OCI-M1 (cell line): ENCODE results near the gene BDKRB1.

Experiments
- DNase-seq: peaks from one replicate; lab custom pipeline; 2025; lab: John Stamatoyannopoulos, UW

BDKRB1 gene

DNA sequence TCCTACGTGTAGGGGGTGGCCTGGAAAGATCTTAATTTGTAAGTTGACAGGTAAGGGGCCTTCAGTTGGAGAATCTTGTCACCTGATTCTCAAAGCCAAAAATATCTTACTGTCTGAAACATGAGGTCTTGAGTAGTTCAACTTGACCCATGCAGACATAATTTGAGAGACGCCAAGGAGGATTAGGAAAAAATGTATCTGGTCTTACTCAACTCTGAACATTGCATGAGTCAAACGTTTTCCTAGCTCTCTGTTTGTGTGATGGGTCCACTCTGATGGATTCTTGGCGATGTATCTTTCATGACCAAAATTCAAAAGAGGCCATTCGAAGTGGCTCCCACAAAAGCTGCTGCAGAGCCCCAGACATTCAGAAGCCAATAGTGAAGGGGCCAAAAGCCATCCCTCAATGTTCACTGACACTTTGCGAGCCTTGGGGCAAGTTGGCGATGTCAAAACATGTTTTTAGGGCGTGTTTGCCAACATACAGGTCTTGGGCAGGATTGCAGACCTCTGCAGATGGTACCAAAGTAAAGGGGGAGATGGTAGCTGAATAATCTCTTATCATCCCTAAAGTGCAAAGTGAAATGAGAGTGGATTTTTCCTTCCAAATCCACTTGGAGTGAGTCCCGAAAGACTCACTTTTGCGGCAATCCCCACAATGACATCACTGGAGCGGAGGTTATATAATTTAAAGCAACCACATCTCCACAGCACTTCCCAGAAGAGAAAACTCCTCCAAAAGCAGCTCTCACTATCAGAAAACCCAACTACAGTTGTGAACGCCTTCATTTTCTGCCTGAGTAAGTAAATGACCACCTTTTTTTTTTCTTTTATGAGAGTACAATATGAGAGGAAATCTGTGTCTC is at the start of gene BDKRB1:
Gene BDKRB1, plus strand, starts transcription at position 710 of the 866 bp plus-strand sequence. CDS start 7,473 bp downstream, outside the sequence.
- no peak for DNase-seq

DNA sequence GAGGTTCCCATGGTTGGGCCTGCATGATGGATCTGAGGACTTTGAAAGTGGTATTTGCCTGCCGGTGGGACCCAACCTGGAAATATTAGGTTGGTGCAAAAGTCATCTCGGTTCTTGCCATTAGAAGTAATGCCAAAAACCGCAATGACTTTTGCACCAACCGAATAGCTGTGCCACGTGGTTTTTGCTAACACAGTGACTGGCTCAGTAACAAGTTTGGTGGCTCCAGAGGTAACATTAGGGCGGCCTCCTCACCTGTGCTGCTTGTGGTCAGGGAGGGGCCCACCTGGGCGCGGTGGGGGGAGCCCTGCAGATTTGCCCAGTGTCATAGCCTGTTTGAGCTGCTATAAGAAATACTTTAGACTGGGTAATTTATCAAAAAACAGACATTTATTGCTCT is 49.5 kb upstream of the BDKRB1 start:
- peak; percentile 3 for DNase-seq

GRCh38 chr14:96207686-96208085 is 48.3 kb upstream of the BDKRB1 start:
- DNase-seq: no peak

- no peak for DNase-seq
These were observed 47.3 kb upstream of the BDKRB1 start for GRCh38 chr14:96208739-96209138.

DNA sequence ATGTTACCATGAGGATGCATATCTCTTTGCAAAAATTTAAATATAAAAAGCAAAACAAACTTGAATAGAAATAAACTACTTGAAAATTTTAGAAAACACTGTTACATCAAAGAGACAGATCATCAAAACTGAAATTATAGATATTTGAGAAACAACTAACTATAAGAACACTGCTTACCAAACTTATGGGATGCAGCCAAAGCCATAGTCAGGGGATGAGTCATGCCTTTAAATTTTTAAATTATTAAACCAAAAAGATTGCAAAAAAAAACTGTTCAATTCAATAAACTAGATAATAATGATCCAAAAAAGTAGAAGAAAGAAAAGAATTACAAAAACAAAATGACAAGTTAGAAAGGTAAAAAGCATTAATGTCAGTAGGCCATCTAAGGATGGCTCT is 43.9 kb upstream of the BDKRB1 start:
- no peak for DNase-seq

- DNase-seq: no peak
These were observed 43.1 kb upstream of the BDKRB1 start for GRCh38 chr14:96212896-96213295.

DNA sequence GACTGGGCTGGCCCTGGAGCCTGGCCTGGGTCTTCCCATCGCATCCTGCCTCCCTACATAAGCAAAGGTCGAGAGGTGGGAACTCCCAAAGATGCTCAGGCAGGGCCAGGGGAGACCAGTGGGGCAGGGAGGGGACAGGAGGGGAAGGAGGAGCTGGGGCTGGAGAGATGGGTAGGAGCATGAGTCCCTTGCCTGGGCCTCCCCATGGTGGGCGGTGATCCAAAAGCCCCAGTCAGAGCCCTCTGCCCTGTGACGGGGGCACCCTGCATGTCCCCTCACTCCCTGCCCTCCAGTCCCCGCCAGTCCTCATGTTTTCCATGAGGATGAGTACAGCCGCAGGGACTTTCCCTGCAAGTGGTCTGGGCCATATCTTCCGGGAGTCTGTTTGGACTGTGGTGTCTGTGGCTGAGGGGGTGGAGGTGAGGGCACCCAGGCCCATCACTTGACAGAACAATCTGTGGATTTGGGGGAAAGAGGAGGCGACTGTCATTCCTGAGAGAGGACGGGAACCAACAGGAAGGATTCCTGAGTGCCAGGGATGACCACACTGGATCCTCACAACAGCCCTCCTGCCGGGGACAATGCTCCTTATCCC is 42.0 kb upstream of the BDKRB1 start:
- no peak for DNase-seq

- no peak for DNase-seq
These were observed 41.2 kb upstream of the BDKRB1 start for GRCh38 chr14:96214793-96215192.

DNA sequence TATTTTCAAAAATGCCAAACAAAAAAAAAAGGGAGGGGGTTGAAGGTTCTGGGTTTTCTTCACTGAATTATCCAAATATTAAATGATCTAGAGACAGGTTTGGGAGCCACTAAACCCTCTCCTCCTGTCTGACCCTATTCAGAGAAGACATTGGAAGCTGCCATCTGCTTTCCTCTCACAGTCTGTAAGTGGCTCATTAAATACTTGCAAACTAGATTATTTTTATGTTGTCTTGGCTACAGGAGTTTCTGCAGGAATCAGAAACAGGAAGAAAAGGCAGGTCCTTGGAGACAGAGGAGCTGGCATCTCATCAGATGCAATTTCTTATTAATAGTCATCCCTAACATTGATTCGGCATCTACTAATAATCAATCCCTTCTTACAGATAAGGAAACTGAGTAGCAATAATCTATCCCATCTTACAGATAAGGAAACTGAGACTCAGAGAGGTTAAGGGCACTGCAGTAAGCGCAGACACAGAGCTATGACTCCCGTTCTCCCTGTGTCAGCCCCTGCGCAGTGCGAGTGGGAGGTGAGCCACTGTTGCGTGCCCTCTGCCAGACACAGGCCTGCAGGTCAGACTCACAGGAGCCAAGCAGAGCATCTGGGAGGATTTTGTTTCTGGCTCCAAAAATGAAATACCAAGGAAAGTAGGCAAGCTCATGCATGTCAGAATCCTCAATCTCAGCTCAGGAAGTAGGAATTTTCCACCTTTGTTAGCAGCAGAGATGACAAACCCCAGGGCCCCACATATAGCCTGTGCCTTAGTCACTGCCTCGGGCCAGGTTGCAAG is 40.4 kb upstream of the BDKRB1 start:
- no peak for DNase-seq

DNA sequence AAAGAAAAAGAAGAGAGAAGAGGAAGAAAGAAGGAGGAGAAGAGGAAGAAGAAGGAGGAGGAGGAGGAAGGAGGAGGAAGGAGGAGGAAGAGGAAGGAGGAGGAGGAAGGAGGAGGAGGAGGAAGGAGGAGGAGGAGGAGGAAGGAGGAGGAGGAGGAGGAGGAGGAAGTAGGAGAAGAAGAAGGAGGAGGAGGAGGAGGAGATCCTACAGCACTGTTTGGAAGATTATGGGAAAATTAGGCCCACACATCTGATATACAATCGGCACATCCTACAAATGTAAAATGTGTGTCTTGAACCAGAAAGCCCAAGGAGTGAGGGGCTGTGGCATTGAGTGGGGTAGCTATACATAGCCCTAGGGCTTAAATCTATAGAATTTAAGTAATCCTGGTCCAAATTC is 39.4 kb upstream of the BDKRB1 start:
- DNase-seq: no peak

DNA sequence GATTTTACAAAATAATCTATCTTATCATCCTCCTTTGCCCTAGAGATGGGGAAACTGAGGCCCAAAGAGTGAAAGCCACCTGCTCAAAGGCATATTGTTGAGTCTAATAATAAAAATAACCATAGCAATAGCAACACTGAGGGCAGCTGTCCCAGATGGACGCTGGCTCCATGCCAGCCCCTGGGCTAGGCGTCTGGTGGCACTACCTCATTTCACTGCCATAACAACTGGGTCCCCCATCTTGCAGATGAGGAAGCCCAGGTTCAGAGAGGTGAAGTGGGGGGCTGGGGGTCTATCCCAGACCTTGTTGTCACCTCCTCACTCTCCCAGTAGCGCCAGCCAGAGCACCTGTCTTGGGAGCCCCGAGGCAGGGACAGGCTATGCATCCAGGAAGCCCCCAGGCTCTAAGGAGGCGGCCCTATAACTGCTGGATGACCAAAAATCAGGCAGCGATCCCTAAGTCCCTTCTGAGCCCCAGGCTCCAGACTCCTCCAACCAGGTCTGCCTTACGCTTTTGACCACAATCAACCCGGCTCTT is 38.6 kb upstream of the BDKRB1 start:
- no peak for DNase-seq

DNA sequence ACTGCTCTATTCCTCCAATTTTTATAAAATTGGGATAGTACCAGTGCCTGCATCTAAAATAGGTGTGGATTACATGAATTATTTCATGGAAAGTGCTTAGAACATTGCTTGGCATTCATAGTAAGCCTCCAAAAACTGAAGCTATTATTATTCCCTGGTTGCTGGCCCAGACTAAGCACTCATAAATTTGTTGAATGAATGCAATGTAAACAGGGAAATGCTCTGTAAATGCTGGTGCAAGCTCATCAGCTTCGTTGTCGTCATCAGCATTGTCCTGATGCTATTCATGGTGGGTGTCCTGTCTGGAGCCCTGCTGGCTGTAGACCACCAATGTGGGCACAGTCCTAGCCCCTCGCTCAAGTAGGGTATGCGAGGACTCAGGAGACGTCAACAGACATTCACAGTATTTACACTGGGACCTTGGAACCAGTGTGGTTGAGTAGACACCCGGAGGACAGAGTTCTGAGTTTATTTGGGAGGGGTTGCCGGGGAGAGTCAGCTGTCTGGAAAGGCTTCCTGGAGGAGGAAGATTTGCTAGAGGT is 34.8 kb upstream of the BDKRB1 start:
- no peak for DNase-seq

GRCh38 chr14:96221841-96222240 is 34.2 kb upstream of the BDKRB1 start:
- DNase-seq: no peak

DNA sequence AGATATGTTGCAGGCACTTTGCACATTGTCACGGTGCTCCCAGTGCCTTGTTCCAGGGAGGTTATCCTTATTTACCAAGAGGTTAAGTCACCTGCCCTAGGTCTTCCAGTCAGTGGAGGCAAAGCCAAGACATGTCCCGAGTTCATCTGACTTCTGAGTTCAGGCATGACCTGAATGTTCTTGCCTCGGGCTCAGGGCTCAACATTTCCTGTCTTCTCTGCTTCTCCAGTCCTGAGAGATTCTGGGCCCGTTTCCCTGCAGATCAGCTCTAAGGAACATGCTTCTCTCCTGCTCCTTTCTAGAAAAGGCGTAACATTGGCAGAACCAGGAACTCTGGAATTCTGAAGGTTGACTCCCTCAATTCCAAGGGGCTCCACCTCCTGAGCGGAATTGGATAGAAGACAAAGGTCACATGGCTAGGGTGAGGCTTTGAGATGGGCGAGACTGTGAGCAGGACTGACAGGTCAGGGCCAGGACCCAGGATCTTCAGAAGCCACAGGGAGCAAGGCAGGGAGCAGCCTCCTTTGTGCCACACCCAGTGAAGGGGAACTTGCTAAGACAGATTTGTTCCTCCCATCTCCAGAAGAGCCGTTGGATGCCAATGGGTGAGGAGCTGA is 31.4 kb upstream of the BDKRB1 start:
- DNase-seq: no peak

GRCh38 chr14:96225213-96225612 is 30.8 kb upstream of the BDKRB1 start:
- DNase-seq: no peak

- no peak for DNase-seq
These were observed 30.3 kb upstream of the BDKRB1 start for GRCh38 chr14:96225745-96226151.

DNA sequence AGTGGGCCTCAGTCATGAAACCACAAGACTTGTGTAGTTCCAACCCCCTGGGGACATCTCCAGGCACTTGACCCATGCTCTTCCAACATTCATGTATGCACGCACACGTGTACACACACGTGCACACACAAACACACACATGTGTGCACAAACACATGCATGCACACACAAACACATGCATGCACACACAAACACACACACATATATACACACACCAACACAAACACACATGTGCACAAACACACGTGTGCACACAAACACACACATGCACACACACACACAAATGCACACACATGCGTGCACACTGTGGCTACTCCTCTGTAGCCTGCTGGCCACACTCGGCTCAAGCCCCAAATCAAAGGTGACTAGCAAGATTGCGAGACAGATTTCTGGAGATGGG is 28.6 kb upstream of the BDKRB1 start:
- DNase-seq: no peak

- DNase-seq: no peak
These were observed 26.7 kb upstream of the BDKRB1 start for GRCh38 chr14:96229315-96229714.

- DNase-seq: no peak
These were observed 25.0 kb upstream of the BDKRB1 start for GRCh38 chr14:96231056-96231455.

- DNase-seq: no peak
These were observed 24.4 kb upstream of the BDKRB1 start for GRCh38 chr14:96231526-96232130.

GRCh38 chr14:96232506-96232905 is 23.5 kb upstream of the BDKRB1 start:
- DNase-seq: no peak
